Mesenchymal stem cell (in vitro differentiated cells and primary cell): ENCODE data around the gene CNKSR3.

Source experiments
- DNase-seq: peaks from one replicate; pipeline ENCODE4 v3.0.0-alpha.2; 2013
- H2AFZ ChIP-seq: one replicate; pipeline ENCODE4 v1.6.1; 2013; ENCODE audit warnings: low read depth, mild to moderate bottlenecking, control low read depth, inconsistent platforms, low read length, moderate library complexity
- H2AK5ac ChIP-seq: 2 replicates; pipeline ENCODE4 v1.6.1; 2013; ENCODE audit warnings: low read length, moderate library complexity, mild to moderate bottlenecking, inconsistent platforms; ENCODE audit not compliant: severe bottlenecking
- H2BK120ac ChIP-seq: one replicate; pipeline ENCODE4 v1.6.1; 2013; ENCODE audit warnings: low read depth, mild to moderate bottlenecking, inconsistent platforms, low read length, moderate library complexity
- H2BK12ac ChIP-seq, 2 experiments: one replicate each; pipeline ENCODE4 v1.6.1; 2013; ENCODE audit warnings: inconsistent platforms in 2 of 2, low read length in 2 of 2, mild to moderate bottlenecking in 2 of 2, moderate library complexity in 2 of 2, control low read depth in 1 of 2
- H2BK15ac ChIP-seq: one replicate; pipeline ENCODE4 v1.6.1; 2013; ENCODE audit warnings: mild to moderate bottlenecking, low read depth, inconsistent platforms; ENCODE audit not compliant: poor library complexity, severe bottlenecking
- H2BK5ac ChIP-seq: 2 replicates; pipeline ENCODE4 v1.6.1; 2013; ENCODE audit warnings: low read depth, mild to moderate bottlenecking, low read length, control low read depth, inconsistent platforms; ENCODE audit not compliant: poor library complexity, severe bottlenecking
- H3K14ac ChIP-seq, 2 experiments: one replicate each; pipeline ENCODE4 v1.6.1; 2013; ENCODE audit warnings: inconsistent platforms in 2 of 2, low read length in 2 of 2, control low read depth in 1 of 2, mild to moderate bottlenecking in 1 of 2, moderate library complexity in 1 of 2
- H3K18ac ChIP-seq, 2 experiments: one replicate each; pipeline ENCODE4 v1.6.1; 2013; ENCODE audit warnings: inconsistent platforms in 2 of 2, low read length in 2 of 2, control low read depth in 1 of 2, low read depth in 1 of 2, mild to moderate bottlenecking in 1 of 2
- H3K23ac ChIP-seq, 2 experiments: one replicate each; pipeline ENCODE4 v1.6.1; 2013; ENCODE audit warnings: inconsistent platforms in 2 of 2, low read length in 2 of 2, mild to moderate bottlenecking in 2 of 2, moderate library complexity in 2 of 2, control low read depth in 1 of 2
- H3K27ac ChIP-seq: 2 replicates; pipeline ENCODE4 v1.5.1; 2013; ENCODE audit warnings: mild to moderate bottlenecking, moderate library complexity, low read length, control low read depth, inconsistent platforms; ENCODE audit not compliant: poor library complexity, severe bottlenecking
- H3K27me3 ChIP-seq, 2 experiments: 2 replicates each; pipeline versions ENCODE4 v1.6.1 to v1.7.0; 2013; ENCODE audit warnings: low read length in 2 of 2, mild to moderate bottlenecking in 2 of 2, moderate library complexity in 2 of 2, control low read depth in 1 of 2, inconsistent platforms in 1 of 2; ENCODE audit not compliant: control insufficient read depth in 1 of 2, insufficient read depth in 1 of 2
- H3K36me3 ChIP-seq, 2 experiments: 2 replicates each; pipeline versions ENCODE4 v1.6.1 to v1.7.0; 2013; ENCODE audit warnings: low read length in 2 of 2, control low read depth in 1 of 2, inconsistent platforms in 1 of 2, low read depth in 1 of 2, mild to moderate bottlenecking in 1 of 2; ENCODE audit not compliant: insufficient read depth in 2 of 2, control insufficient read depth in 1 of 2
- H3K4ac ChIP-seq, 2 experiments: one replicate each; pipeline ENCODE4 v1.6.1; 2013; ENCODE audit warnings: inconsistent platforms in 2 of 2, low read length in 2 of 2, mild to moderate bottlenecking in 2 of 2, moderate library complexity in 2 of 2, control low read depth in 1 of 2, low read depth in 1 of 2
- H3K4me1 ChIP-seq: 2 replicates; pipeline ENCODE4 v1.6.1; 2013; ENCODE audit warnings: low read depth, low read length, control low read depth; ENCODE audit not compliant: control insufficient read depth, insufficient read depth
- H3K4me2 ChIP-seq: 2 replicates; pipeline ENCODE4 v1.6.1; 2013; ENCODE audit warnings: low read length, mild to moderate bottlenecking, inconsistent platforms; ENCODE audit not compliant: poor library complexity, severe bottlenecking
- H3K4me3 ChIP-seq, 2 experiments: 2 replicates each; pipeline versions ENCODE4 v1.5.1 to v1.7.0; 2013; ENCODE audit warnings: low read length in 2 of 2, mild to moderate bottlenecking in 2 of 2, control low read depth in 1 of 2, low read depth in 1 of 2; ENCODE audit not compliant: insufficient read depth in 1 of 2
- H3K79me1 ChIP-seq: replicated peaks from 2 replicates; pipeline ENCODE4 v1.6.1; 2013; ENCODE audit warnings: mild to moderate bottlenecking, control low read depth, low read length, inconsistent platforms; ENCODE audit not compliant: poor library complexity, severe bottlenecking
- H3K9ac ChIP-seq: 2 replicates; pipeline ENCODE4 v1.7.0; 2013; ENCODE audit warnings: mild to moderate bottlenecking, low read length, moderate library complexity
- H3K9me3 ChIP-seq: 2 replicates; pipeline ENCODE4 v1.7.0; 2013; ENCODE audit warnings: mild to moderate bottlenecking, low read length; ENCODE audit not compliant: control insufficient read depth
- H4K8ac ChIP-seq: one replicate; pipeline ENCODE4 v1.6.1; 2013; ENCODE audit warnings: inconsistent platforms, mild to moderate bottlenecking, low read length, moderate library complexity
- H4K91ac ChIP-seq: one replicate; pipeline ENCODE4 v1.6.1; 2013; ENCODE audit warnings: mild to moderate bottlenecking, low read length, inconsistent platforms
- WGBS: methylation state at CpG from one replicate; pipeline ENCODE4 v1.1.7; 2013; ENCODE audit warnings: mixed read lengths; 5-methylcytosine and 5-hydroxymethylcytosine counted together

CNKSR3 gene

DNA sequence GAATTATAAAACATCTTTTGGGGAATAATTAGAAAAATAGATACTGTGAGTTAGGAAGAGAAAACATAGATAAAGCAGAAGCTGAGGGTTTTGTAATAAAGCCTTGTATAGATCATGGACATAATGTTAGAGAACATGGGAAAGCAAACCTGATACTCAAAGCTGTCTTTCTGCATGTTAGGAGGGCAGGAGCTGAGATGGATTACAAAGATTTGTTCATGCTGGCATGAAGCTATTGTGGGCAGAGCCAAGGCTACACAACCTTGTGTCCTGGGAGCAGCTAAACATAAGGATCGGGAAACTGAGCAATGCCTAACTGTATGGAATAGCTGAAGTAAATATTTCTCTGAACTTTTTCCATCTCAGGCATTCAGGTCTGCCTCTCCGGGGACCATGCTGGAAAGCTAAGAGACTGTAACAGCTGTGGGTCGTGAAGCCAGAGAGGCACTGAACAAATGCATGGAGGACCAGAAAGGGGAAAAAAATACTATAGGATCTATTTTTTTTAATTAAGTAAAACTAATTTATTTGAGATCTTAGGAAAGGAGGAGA is 28.2 kb upstream of the CNKSR3 start:
- Histone ChIP-seq H2AFZ (no peak overlapping the region), H3K4me2 (no peak overlapping the region), H2BK120ac (no peak overlapping the region), H4K8ac (no peak overlapping the region), H3K27ac (no peak overlapping the region), H2BK5ac (no peak overlapping the region), H2BK15ac (no peak overlapping the region), H3K14ac (no peak overlapping the region), H3K27me3 (peaks cover 0 to 6% of the 10 kb centered on the region in 2 experiments), H3K4ac (no peak overlapping the region), H3K79me1 (no peaks in the 10 kb centered on the region), H3K4me1 (peaks cover 10% of the 10 kb centered on the region), H3K9me3 (no peaks in the 10 kb centered on the region), H3K23ac (no peak overlapping the region), H2BK12ac (no peak overlapping the region), H2AK5ac (peak overlapping the region; percentile 38), H3K36me3 (no peaks in the 10 kb centered on the region), H3K4me3 (no peak overlapping the region), H3K18ac (no peak overlapping the region), H4K91ac (no peak overlapping the region), H3K9ac (no peak overlapping the region)
- 82% methylated on average over 1 of the region's 3 CpGs for WGBS
- DNase-seq, result no peak

DNA sequence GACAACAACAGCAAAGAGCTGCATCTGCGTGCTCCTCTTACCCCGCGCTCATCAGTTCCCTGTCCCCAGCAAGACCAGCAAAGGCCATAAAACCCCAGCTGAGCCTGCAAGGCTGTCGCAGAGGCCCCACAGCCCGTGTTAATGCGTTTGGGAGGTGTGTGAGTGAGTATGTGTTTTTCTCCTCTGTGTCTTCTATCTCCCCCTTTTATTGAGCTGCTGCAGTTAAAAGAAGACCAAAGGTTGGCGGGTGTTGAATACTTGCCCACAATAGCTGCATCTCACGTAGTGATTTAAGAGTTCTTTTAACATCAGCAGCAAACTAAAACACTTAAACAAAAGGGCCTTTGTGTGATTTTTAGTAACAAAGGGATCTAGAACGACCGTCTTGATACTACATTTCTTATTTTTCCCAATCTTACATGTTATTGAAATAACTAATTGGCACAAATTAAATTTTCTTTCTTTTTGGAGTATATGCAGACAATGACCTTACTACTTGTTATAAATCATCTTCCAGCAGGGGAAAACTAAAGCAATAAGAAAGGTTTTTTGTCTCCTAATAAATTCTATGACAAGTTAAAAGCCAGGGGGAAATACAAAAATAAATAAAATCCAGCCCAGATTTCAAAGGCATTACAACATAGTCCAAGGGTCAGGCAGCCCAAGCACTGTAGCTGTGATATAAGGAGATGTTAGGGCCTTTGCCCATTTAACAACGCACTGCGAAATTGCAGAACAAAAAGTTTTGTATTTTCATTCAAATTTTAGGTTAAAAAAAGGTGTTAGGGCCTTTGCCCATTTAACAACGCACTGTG is 27.2 kb upstream of the CNKSR3 start:
- H3K4me2 ChIP-seq, result no peak overlapping the region
- H2BK12ac ChIP-seq, result peak overlapping the region in 1 of 2 experiments; percentile 64
- no peak overlapping the region for H3K23ac ChIP-seq
- no peaks in the 10 kb centered on the region for H3K79me1 ChIP-seq
- no peaks in the 10 kb centered on the region for H3K36me3 ChIP-seq
- WGBS, result 54% methylated on average over 3 of the region's 13 CpGs
- no peak overlapping the region for H3K27ac ChIP-seq
- peak overlapping the region; percentile 69 for H4K8ac ChIP-seq
- peaks cover 9% of the 10 kb centered on the region for H3K4me1 ChIP-seq
- H2BK15ac ChIP-seq, result no peak overlapping the region
- H2BK5ac ChIP-seq, result no peak overlapping the region
- H3K14ac ChIP-seq, result peak overlapping the region in 1 of 2 experiments; percentile 71
- H3K4ac ChIP-seq, result peak overlapping the region in 1 of 2 experiments; percentile 64
- peaks cover 0 to 6% of the 10 kb centered on the region in 2 experiments for H3K27me3 ChIP-seq
- H2AK5ac ChIP-seq, result no peak overlapping the region
- H4K91ac ChIP-seq, result peak overlapping the region; percentile 39
- no peak overlapping the region for H3K4me3 ChIP-seq
- H3K18ac ChIP-seq, result peak overlapping the region; percentile 83 to 84
- no peak overlapping the region for H3K9ac ChIP-seq
- no peak overlapping the region for H2BK120ac ChIP-seq
- H2AFZ ChIP-seq, result peak overlapping the region; percentile 88
- no peaks in the 10 kb centered on the region for H3K9me3 ChIP-seq
- DNase-seq, result peak; percentile 7

DNA sequence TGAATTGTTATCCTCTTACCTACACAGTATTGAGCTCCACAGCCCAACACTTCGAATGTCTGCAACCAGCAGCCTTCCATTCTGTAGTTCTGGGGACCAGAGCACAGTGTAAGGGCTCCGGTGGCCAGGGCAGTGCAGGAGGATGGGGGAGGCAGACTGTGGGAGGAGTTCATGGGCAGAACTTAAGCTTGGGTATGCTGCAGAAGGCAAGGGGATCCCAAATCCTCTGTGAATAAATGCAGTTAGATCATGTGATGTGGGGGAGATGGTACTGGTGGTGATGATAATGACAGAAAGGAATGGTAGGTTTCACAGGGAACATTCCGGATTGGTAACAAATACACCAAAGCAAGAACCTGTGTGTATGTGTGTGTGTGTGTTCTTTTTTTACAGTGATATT is 26.5 kb upstream of the CNKSR3 start:
- Histone ChIP-seq H2BK5ac (no peak overlapping the region), H4K8ac (peak overlapping the region; percentile 3), H3K27me3 (peaks cover 0 to 6% of the 10 kb centered on the region in 2 experiments), H3K27ac (no peak overlapping the region), H3K4me3 (no peak overlapping the region), H3K14ac (no peak overlapping the region), H3K4ac (no peak overlapping the region), H3K79me1 (no peaks in the 10 kb centered on the region), H3K9me3 (no peaks in the 10 kb centered on the region), H2AK5ac (no peak overlapping the region), H3K4me1 (peaks cover 7% of the 10 kb centered on the region), H3K4me2 (no peak overlapping the region), H4K91ac (no peak overlapping the region), H3K9ac (no peak overlapping the region), H3K36me3 (no peaks in the 10 kb centered on the region), H3K18ac (peak overlapping the region in 1 of 2 experiments; percentile 28), H2AFZ (no peak overlapping the region), H2BK15ac (no peak overlapping the region), H2BK12ac (peak overlapping the region in 1 of 2 experiments; percentile 29), H2BK120ac (no peak overlapping the region), H3K23ac (no peak overlapping the region)
- DNase-seq, result peak; percentile 8
- 93% methylated on average over 2 of the region's 3 CpGs for WGBS

DNA sequence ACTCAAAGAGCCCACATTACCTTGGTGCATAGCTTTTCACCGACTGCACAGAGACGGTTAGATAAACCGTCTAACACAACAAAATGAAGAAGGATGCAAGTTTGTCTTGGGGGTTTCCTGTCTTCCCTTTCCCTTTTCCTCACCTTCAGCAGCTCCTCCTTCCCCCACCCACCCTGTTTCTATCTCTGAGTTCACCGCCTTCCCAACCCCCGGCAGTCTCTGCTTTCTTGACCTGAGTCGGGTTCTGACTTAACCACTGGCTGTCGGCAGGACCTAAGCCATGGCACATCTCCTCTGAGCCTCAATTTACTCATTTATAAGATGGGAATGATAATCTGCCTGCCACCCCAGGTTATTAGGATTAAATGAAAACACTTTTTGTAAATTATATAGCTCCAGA is 25.8 kb upstream of the CNKSR3 start:
- no peak overlapping the region for H2AK5ac ChIP-seq
- H3K4ac ChIP-seq, result no peak overlapping the region
- H3K18ac ChIP-seq, result no peak overlapping the region
- H3K79me1 ChIP-seq, result no peaks in the 10 kb centered on the region
- peaks cover 6% of the 10 kb centered on the region for H3K4me1 ChIP-seq
- H3K4me3 ChIP-seq, result no peak overlapping the region
- no peak overlapping the region for H2BK120ac ChIP-seq
- no peak overlapping the region for H4K91ac ChIP-seq
- H2AFZ ChIP-seq, result no peak overlapping the region
- no peak overlapping the region for H3K27ac ChIP-seq
- H3K36me3 ChIP-seq, result no peaks in the 10 kb centered on the region
- no peak for DNase-seq
- no peak overlapping the region for H2BK15ac ChIP-seq
- H3K27me3 ChIP-seq, result peaks cover 0 to 6% of the 10 kb centered on the region in 2 experiments
- H2BK12ac ChIP-seq, result no peak overlapping the region
- H3K14ac ChIP-seq, result no peak overlapping the region
- no peak overlapping the region for H2BK5ac ChIP-seq
- H3K9me3 ChIP-seq, result no peaks in the 10 kb centered on the region
- no peak overlapping the region for H3K9ac ChIP-seq
- no peak overlapping the region for H3K23ac ChIP-seq
- no peak overlapping the region for H3K4me2 ChIP-seq
- WGBS, result 79% methylated on average over 7 of the region's 7 CpGs
- H4K8ac ChIP-seq, result no peak overlapping the region
